GM12878 (cell line): ENCODE measurements around the gene TXN2. TPM values are rescaled to one million over a fixed set of nuclear protein-coding genes. Genes with fewer than 3 reads are reported as not detected.

Experiments used
- ATAC-seq: fragments of 200-7000 bp; cut with Tn5 transposase; 3 replicates; pipeline ENCODE4 v1.9.1; 2020; ENCODE audit warnings: mild to moderate bottlenecking, moderate library complexity
- BruUV-seq: library from RNA; stranded (reverse); fragments of 400-500 nt; replicated peaks from 2 replicates; lab custom pipeline; 2021; lab: Mats Ljungman, UMichigan
- CTCF ChIA-PET: fragments of 300-600 bp; sonication (Branson Sonifier 250); formaldehyde crosslinking; extraction: SDS; loops from one replicate; lab custom pipeline; 2021; ENCODE audit warnings: inconsistent platforms; lab: Yijun Ruan, JAX
- POLR2A ChIA-PET: fragments of 350-600 bp; formaldehyde crosslinking; extraction: SDS; loops from one replicate; lab custom pipeline; 2021; ENCODE audit warnings: inconsistent platforms; lab: Charles Lee
- RAD21 ChIA-PET: fragments of 300-600 bp; sonication (Branson Sonifier 250); formaldehyde crosslinking; loops from one replicate; lab custom pipeline; 2023; ENCODE audit warnings: antibody characterized with exemption; ENCODE audit not compliant: unreplicated experiment; lab: Charles Lee
- SMC1A ChIA-PET: fragments of 300-600 bp; sonication (Branson Sonifier 250); formaldehyde crosslinking; loops from one replicate; lab custom pipeline; 2023; ENCODE audit not compliant: unreplicated experiment, uncharacterized antibody; lab: Charles Lee
- DNase-seq: peaks from one replicate; pipeline ENCODE4 v3.0.0-alpha.2; 2011; ENCODE audit warnings: low read depth, low spot score
- FAIRE-seq: peaks from 3 replicates; lab custom pipeline; 2011; peaks lifted over from hg19 to GRCh38; lab: Jason Lieb, UNC
- H2AFZ ChIP-seq: 2 replicates; pipeline ENCODE4 v1.6.0; 2011; ENCODE audit warnings: low read depth, low read length, control low read depth; ENCODE audit not compliant: control insufficient read depth
- H3K27ac ChIP-seq: 2 replicates; pipeline ENCODE4 v1.5.1; 2011; ENCODE audit warnings: control low read depth; ENCODE audit not compliant: control insufficient read depth, insufficient read depth
- H3K27me3 ChIP-seq, 2 experiments: replicated peaks in 1 of 2; 2 replicates each; pipeline versions ENCODE4 v1.6.0 to v1.6.1; 2011; ENCODE audit warnings: low read length in 1 of 2; ENCODE audit not compliant: control insufficient read depth in 2 of 2, insufficient read depth in 2 of 2
- H3K36me3 ChIP-seq, 2 experiments: 2 replicates each; pipeline ENCODE4 v1.5.1; 2011; ENCODE audit warnings: low read length in 1 of 2; ENCODE audit not compliant: control insufficient read depth in 2 of 2, insufficient read depth in 2 of 2
- H3K4me1 ChIP-seq: 2 replicates; pipeline ENCODE4 v1.6.1; 2011; ENCODE audit warnings: mild to moderate bottlenecking, low read length, moderate library complexity, mixed read lengths; ENCODE audit not compliant: control insufficient read depth, insufficient read depth
- H3K4me2 ChIP-seq: 2 replicates; pipeline ENCODE4 v1.6.0; 2011; ENCODE audit warnings: control low read depth; ENCODE audit not compliant: control insufficient read depth, insufficient read depth
- H3K4me3 ChIP-seq: fragments of 200-600 bp; sonication (generic); 2 replicates; pipeline ENCODE4 v1.5.1; 2016
- H3K79me2 ChIP-seq: 2 replicates; pipeline ENCODE4 v1.6.0; 2011; ENCODE audit warnings: low read length; ENCODE audit not compliant: control insufficient read depth, insufficient read depth
- H3K9ac ChIP-seq: 2 replicates; pipeline ENCODE4 v1.8.0; 2011; ENCODE audit warnings: low read length, control low read depth, mixed read lengths; ENCODE audit not compliant: control insufficient read depth, insufficient read depth
- H3K9me3 ChIP-seq: replicated peaks from 3 replicates; pipeline ENCODE4 v1.5.1; 2011; ENCODE audit warnings: mild to moderate bottlenecking, low read length; ENCODE audit not compliant: control insufficient read depth, insufficient read depth
- H4K20me1 ChIP-seq: 2 replicates; pipeline ENCODE4 v1.6.0; 2011; ENCODE audit not compliant: control insufficient read depth, insufficient read depth
- EED ChIP-seq: sonication (generic); IDR thresholded peaks from 2 replicates; pipeline ENCODE4 v1.6.1; 2016; ENCODE audit warnings: antibody characterized with exemption, low read depth
- IKZF1 ChIP-seq: fragments of 450-650 bp; conservative IDR thresholded peaks from 2 replicates; pipeline ENCODE4 v1.6.1; 2017; ENCODE audit warnings: antibody characterized with exemption, mild to moderate bottlenecking
- RAD51 ChIP-seq: fragments of 450-650 bp; IDR thresholded peaks from 2 replicates; pipeline ENCODE4 v1.6.1; 2016; ENCODE audit warnings: moderate library complexity, mild to moderate bottlenecking, inconsistent platforms
- WGBS: methylation state at CpG from one replicate; pipeline ENCODE4 v1.1.6; 2016; ENCODE audit warnings: low lambda C conversion rate; ENCODE audit not compliant: insufficient replicate concordance, insufficient coverage; ENCODE audit errors: missing lambda C conversion rate; 5-methylcytosine and 5-hydroxymethylcytosine counted together
- in situ Hi-C: fragments of 300-500 bp; cut with MboI; formaldehyde crosslinking; loops from 9 replicates; pipeline ENCODE4 v1.14.3; 2018; ENCODE audit warnings: mixed read lengths
- intact Hi-C: fragments of 100-400 bp; cut with micrococcal nuclease; formaldehyde crosslinking; loops from one replicate; pipeline ENCODE4 v1.14.2; 2022; ENCODE audit not compliant: unreplicated experiment
- polyA plus RNA-seq, 11 experiments: library from polyadenylated mRNA; depleted of rRNA in 4 of 11; unstranded in 6 of 11; stranded (reverse) in 5 of 11; fragments of >200 nt; fragmentation: Nextera tagmentation in 4 of 11; fragmentation: Illumina TruSeq in 1 of 11; extraction: Ambion mirVana in 4 of 11; extraction: Trizol in 1 of 11; gene quantifications; 1 replicate in 1 of 11; 2 replicates in 10 of 11; pipeline versions ENCODE4 v1.2.1 to v1.2.3, GENCODE V29; 2011 to 2016; ENCODE audit warnings: inconsistent platforms in 2 of 11, missing spikeins in 2 of 11, low read depth in 1 of 11
- total RNA-seq, 4 experiments: library from RNA; depleted of rRNA in 3 of 4; stranded (reverse); fragments of >200 nt in 3 of 4; fragmentation: Illumina TruSeq in 1 of 4; extraction: Trizol in 1 of 4; gene quantifications; 2 replicates each; pipeline versions ENCODE4 v1.2.1 to v1.2.3, GENCODE V29; 2013 to 2021
- TF ChIP-seq, protein P1 (sequence below), 3 experiments: IDR thresholded peaks in 2 of 3; conservative IDR thresholded peaks in 1 of 3; 2 replicates each; pipeline ENCODE4 v1.5.1; 2011; ENCODE audit warnings: low read depth in 3 of 3, low read length in 3 of 3, mild to moderate bottlenecking in 3 of 3, control low read depth in 2 of 3, moderate library complexity in 2 of 3, inconsistent platforms in 1 of 3, mixed read lengths in 1 of 3; ENCODE audit not compliant: control insufficient read depth in 2 of 3, insufficient read depth in 1 of 3; ENCODE audit errors: extremely low read depth in 1 of 3
- TF ChIP-seq, protein P2 (sequence below): fragments of 450-650 bp; IDR thresholded peaks from 2 replicates; pipeline ENCODE4 v1.6.1; 2017; ENCODE audit warnings: mild to moderate bottlenecking, low read depth, inconsistent platforms; ENCODE audit not compliant: poor library complexity, severe bottlenecking
- TF ChIP-seq, protein P3 (sequence below): IDR thresholded peaks from 2 replicates; pipeline ENCODE4 v1.6.1; 2011; ENCODE audit warnings: low read depth, low read length, improper control_type of control experiment, borderline replicate concordance
- TF ChIP-seq, protein P4 (sequence below): IDR thresholded peaks from 2 replicates; pipeline ENCODE4 v1.6.1; 2012; ENCODE audit warnings: mild to moderate bottlenecking, low read depth, low read length
- TF ChIP-seq, protein P5 (sequence below): fragments of 450-650 bp; IDR thresholded peaks from 2 replicates; pipeline ENCODE4 v1.6.1; 2018; ENCODE audit warnings: borderline replicate concordance, mild to moderate bottlenecking; ENCODE audit not compliant: partially characterized antibody

Gene TXN2
- total and polyA plus RNA-seq, 10 of the 15 experiments (the other 5 are each of a cell fraction or from before 2014, with no cell fraction given), result 70.2 to 350 (median 183) TPM

DNA sequence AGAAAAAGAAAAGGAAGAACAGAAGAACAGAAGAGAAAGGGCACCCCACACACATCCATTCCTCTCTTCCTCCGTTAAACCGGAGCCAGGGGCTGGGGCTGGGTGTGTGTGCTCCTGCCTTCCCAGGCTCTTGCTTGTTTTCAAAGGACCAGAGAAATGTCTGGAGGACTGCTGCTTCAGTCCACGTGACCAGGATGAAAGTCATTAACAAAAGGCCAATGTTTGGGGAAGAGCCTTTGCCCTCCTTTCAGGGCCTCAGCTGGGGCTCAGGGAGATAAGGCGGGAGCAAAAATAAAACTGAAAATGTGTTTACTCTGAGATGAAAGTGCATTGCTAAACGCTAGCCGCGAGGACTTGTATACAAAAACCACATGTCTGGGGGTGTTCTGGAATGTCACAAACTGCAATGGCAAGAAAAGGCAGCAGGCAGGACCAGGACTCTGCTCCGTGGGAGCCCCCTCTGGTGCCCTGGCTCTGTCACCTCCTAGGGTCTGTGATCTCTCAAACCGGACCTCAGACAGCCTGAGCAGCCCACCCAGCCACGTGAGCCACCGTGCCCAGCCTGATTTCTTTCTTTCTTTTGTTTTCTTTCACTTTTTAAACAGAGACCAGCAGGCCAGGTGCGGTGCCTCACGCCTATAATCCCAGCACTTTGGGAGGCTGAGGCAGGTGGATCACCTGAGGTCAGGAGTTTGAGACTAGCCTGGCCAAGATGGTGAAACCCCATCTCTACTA, 62.1 kb downstream of the TXN2 start:
- H3K4me3 ChIP-seq, result peak overlapping the region; percentile 61; the same call in 1 of the 2 replicates
- peaks cover 27% of the 10 kb centered on the region for H3K4me1 ChIP-seq
- H2AFZ ChIP-seq, result peak overlapping the region; percentile 75
- H3K36me3 ChIP-seq, result no peaks in the 10 kb centered on the region
- ChIA-PET SMC1A (no interaction called here), CTCF (interaction anchor here (1.0 kb wide), 1 partner anchor 34 kb away, joined by 3 read pairs; no protein-coding TSS in a partner anchor), POLR2A (interaction anchor here (0.6 to 0.7 kb wide), 2 partner anchors 52 to 65 kb away, joined by 4 to 7 read pairs; no protein-coding TSS in a partner anchor), RAD21 (interaction anchor here (1.0 kb wide), 1 partner anchor 31 kb away, joined by 3 read pairs; the partner anchor contains the start of gene MYH9)
- FAIRE-seq (no peak), DNase-seq (no peak), ATAC-seq (peak; percentile 72)
- intact Hi-C loops, result no loop called here
- H4K20me1 ChIP-seq, result no peaks in the 10 kb centered on the region
- peak overlapping the region; percentile 10; the same call in 1 of the 2 replicates for H3K9ac ChIP-seq
- peak overlapping the region; percentile 64; the same call in 1 of the 2 replicates for H3K27ac ChIP-seq
- WGBS, result 24% methylated on average over 13 of the region's 13 CpGs
- H3K9me3 ChIP-seq, result no peaks in the 10 kb centered on the region
- H3K27me3 ChIP-seq, result no peaks in the 10 kb centered on the region
- in situ Hi-C loops, result no loop called here
- H3K4me2 ChIP-seq, result peak overlapping the region; percentile 94
- BruUV-seq, result no TSS peak
- no peaks in the 10 kb centered on the region for H3K79me2 ChIP-seq
- TF ChIP-seq, protein P1, sequence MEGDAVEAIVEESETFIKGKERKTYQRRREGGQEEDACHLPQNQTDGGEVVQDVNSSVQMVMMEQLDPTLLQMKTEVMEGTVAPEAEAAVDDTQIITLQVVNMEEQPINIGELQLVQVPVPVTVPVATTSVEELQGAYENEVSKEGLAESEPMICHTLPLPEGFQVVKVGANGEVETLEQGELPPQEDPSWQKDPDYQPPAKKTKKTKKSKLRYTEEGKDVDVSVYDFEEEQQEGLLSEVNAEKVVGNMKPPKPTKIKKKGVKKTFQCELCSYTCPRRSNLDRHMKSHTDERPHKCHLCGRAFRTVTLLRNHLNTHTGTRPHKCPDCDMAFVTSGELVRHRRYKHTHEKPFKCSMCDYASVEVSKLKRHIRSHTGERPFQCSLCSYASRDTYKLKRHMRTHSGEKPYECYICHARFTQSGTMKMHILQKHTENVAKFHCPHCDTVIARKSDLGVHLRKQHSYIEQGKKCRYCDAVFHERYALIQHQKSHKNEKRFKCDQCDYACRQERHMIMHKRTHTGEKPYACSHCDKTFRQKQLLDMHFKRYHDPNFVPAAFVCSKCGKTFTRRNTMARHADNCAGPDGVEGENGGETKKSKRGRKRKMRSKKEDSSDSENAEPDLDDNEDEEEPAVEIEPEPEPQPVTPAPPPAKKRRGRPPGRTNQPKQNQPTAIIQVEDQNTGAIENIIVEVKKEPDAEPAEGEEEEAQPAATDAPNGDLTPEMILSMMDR (IDR thresholded peaks at IDR 0.05 in 2 of 3, conservative IDR thresholded peaks at IDR 0.05 in 1 of 3; ENCODE audit: control insufficient read depth in 2 of 3, extremely low read depth in 1 of 3, insufficient read depth in 1 of 3, low read depth in 3 of 3, low read length in 3 of 3), result no peak
- TF ChIP-seq RAD51 (peak; percentile 70; the same call in 1 of the 2 replicates), IKZF1 (peak; percentile 36; the same call in 1 of the 2 replicates), EED (0 out of 2 replicates have a peak, but pooled peaks have one; percentile 35)
- TF ChIP-seq, protein P2, sequence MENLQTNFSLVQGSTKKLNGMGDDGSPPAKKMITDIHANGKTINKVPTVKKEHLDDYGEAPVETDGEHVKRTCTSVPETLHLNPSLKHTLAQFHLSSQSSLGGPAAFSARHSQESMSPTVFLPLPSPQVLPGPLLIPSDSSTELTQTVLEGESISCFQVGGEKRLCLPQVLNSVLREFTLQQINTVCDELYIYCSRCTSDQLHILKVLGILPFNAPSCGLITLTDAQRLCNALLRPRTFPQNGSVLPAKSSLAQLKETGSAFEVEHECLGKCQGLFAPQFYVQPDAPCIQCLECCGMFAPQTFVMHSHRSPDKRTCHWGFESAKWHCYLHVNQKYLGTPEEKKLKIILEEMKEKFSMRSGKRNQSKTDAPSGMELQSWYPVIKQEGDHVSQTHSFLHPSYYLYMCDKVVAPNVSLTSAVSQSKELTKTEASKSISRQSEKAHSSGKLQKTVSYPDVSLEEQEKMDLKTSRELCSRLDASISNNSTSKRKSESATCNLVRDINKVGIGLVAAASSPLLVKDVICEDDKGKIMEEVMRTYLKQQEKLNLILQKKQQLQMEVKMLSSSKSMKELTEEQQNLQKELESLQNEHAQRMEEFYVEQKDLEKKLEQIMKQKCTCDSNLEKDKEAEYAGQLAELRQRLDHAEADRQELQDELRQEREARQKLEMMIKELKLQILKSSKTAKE, result peak; percentile 31
- TF ChIP-seq, protein P3, sequence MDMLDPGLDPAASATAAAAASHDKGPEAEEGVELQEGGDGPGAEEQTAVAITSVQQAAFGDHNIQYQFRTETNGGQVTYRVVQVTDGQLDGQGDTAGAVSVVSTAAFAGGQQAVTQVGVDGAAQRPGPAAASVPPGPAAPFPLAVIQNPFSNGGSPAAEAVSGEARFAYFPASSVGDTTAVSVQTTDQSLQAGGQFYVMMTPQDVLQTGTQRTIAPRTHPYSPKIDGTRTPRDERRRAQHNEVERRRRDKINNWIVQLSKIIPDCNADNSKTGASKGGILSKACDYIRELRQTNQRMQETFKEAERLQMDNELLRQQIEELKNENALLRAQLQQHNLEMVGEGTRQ, result no peak; the same call in 1 of the 2 replicates
- TF ChIP-seq, protein P4, sequence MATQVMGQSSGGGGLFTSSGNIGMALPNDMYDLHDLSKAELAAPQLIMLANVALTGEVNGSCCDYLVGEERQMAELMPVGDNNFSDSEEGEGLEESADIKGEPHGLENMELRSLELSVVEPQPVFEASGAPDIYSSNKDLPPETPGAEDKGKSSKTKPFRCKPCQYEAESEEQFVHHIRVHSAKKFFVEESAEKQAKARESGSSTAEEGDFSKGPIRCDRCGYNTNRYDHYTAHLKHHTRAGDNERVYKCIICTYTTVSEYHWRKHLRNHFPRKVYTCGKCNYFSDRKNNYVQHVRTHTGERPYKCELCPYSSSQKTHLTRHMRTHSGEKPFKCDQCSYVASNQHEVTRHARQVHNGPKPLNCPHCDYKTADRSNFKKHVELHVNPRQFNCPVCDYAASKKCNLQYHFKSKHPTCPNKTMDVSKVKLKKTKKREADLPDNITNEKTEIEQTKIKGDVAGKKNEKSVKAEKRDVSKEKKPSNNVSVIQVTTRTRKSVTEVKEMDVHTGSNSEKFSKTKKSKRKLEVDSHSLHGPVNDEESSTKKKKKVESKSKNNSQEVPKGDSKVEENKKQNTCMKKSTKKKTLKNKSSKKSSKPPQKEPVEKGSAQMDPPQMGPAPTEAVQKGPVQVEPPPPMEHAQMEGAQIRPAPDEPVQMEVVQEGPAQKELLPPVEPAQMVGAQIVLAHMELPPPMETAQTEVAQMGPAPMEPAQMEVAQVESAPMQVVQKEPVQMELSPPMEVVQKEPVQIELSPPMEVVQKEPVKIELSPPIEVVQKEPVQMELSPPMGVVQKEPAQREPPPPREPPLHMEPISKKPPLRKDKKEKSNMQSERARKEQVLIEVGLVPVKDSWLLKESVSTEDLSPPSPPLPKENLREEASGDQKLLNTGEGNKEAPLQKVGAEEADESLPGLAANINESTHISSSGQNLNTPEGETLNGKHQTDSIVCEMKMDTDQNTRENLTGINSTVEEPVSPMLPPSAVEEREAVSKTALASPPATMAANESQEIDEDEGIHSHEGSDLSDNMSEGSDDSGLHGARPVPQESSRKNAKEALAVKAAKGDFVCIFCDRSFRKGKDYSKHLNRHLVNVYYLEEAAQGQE, result no peak
- TF ChIP-seq, protein P5, sequence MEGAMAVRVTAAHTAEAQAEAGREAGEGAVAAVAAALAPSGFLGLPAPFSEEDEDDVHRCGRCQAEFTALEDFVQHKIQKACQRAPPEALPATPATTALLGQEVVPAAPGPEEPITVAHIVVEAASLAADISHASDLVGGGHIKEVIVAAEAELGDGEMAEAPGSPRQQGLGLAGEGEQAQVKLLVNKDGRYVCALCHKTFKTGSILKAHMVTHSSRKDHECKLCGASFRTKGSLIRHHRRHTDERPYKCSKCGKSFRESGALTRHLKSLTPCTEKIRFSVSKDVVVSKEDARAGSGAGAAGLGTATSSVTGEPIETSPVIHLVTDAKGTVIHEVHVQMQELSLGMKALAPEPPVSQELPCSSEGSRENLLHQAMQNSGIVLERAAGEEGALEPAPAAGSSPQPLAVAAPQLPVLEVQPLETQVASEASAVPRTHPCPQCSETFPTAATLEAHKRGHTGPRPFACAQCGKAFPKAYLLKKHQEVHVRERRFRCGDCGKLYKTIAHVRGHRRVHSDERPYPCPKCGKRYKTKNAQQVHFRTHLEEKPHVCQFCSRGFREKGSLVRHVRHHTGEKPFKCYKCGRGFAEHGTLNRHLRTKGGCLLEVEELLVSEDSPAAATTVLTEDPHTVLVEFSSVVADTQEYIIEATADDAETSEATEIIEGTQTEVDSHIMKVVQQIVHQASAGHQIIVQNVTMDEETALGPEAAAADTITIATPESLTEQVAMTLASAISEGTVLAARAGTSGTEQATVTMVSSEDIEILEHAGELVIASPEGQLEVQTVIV, result no peak
